Activated naive CD4-positive, alpha-beta T cell treated with anti-CD3 and anti-CD28 coated beads for 36 hours (primary cell): Measurements from ENCODE around the gene TTLL12. TPM values are rescaled to one million over a fixed set of nuclear protein-coding genes. Genes with fewer than 3 reads are reported as not detected.

Experiments
- CTCF ChIA-PET: fragments of 350-600 bp; sonication (Branson Sonifier 250); formaldehyde crosslinking; loops from one replicate; lab custom pipeline; 2021; ENCODE audit warnings: antibody characterized with exemption; lab: Charles Lee
- DNase-seq: peaks from one replicate; pipeline ENCODE4 v3.0.0-alpha.2; 2020
- H3K27ac Mint-ChIP-seq: one replicate; pipeline ENCODE4 v1.8.0; 2021; ENCODE audit warnings: mild to moderate bottlenecking, mixed read lengths
- H3K27me3 Mint-ChIP-seq: one replicate; pipeline ENCODE4 v1.8.0; 2021; ENCODE audit warnings: low read depth, mixed read lengths
- H3K36me3 Mint-ChIP-seq: one replicate; pipeline ENCODE4 v1.8.0; 2021; ENCODE audit warnings: low read depth, mixed read lengths
- H3K4me1 Mint-ChIP-seq: one replicate; pipeline ENCODE4 v1.8.0; 2021; ENCODE audit warnings: low read depth, mixed read lengths
- H3K4me3 Mint-ChIP-seq: one replicate; pipeline ENCODE4 v1.8.0; 2021; ENCODE audit warnings: mild to moderate bottlenecking, moderate library complexity, mixed read lengths
- H3K9me3 Mint-ChIP-seq: one replicate; pipeline ENCODE4 v1.8.0; 2021; ENCODE audit warnings: mixed read lengths
- intact Hi-C: fragments of 100-400 bp; cut with micrococcal nuclease; formaldehyde crosslinking; loops from one replicate; pipeline ENCODE4 v1.15.1; 2023
- total RNA-seq, 2 experiments: library from RNA; stranded (reverse); gene quantifications; one replicate each; pipeline ENCODE4 v1.2.3, GENCODE V29; 2021

Gene TTLL12
- total RNA-seq, 2 experiments from 2014 or later = 63.1 to 64.6 TPM

GRCh38 chr22:43227239-43227630 is 40.3 kb upstream of the TTLL12 start:
- H3K4me1 Mint-ChIP-seq = peaks cover 2% of the 10 kb centered on the region
- no peak overlapping the region for H3K4me3 Mint-ChIP-seq
- no peak for DNase-seq
- no peak overlapping the region for H3K27ac Mint-ChIP-seq
- no peaks in the 10 kb centered on the region for H3K27me3 Mint-ChIP-seq
- CTCF ChIA-PET = no interaction called here
- no peaks in the 10 kb centered on the region for H3K36me3 Mint-ChIP-seq
- intact Hi-C loops = no loop called here
- no peaks in the 10 kb centered on the region for H3K9me3 Mint-ChIP-seq

- no peak overlapping the region for H3K27ac Mint-ChIP-seq
These were observed 39.7 kb upstream of the TTLL12 start for GRCh38 chr22:43226377-43227238.

GRCh38 chr22:43225609-43226008 is 38.7 kb upstream of the TTLL12 start:
- Mint-ChIP-seq H3K27ac (no peak overlapping the region), H3K36me3 (no peaks in the 10 kb centered on the region), H3K4me3 (no peak overlapping the region), H3K9me3 (no peaks in the 10 kb centered on the region), H3K27me3 (no peaks in the 10 kb centered on the region), H3K4me1 (no peaks in the 10 kb centered on the region)
- no peak for DNase-seq
- CTCF ChIA-PET = interaction anchor here (0.9 to 1.9 kb wide), 2 partner anchors 9 to 121 kb away, joined by 3 to 8 read pairs; no protein-coding TSS in a partner anchor
- intact Hi-C loops = no loop called here

More at GRCh38 chr22:43226377-43227238, 39.7 kb upstream of the TTLL12 start:
- intact Hi-C loops = no loop called here
- CTCF ChIA-PET = interaction anchor here (0.6 to 1.9 kb wide), 3 partner anchors 113 to 277 kb away, joined by 3 to 8 read pairs (median 3); no protein-coding TSS in a partner anchor
- peaks cover 2% of the 10 kb centered on the region for H3K4me1 Mint-ChIP-seq
- H3K27me3 Mint-ChIP-seq = no peaks in the 10 kb centered on the region
- no peaks in the 10 kb centered on the region for H3K36me3 Mint-ChIP-seq
- no peaks in the 10 kb centered on the region for H3K9me3 Mint-ChIP-seq
- no peak overlapping the region for H3K4me3 Mint-ChIP-seq
- no peak for DNase-seq

- Mint-ChIP-seq H3K4me3 (no peak overlapping the region), H3K27ac (no peak overlapping the region), H3K36me3 (no peaks in the 10 kb centered on the region), H3K27me3 (no peaks in the 10 kb centered on the region), H3K9me3 (no peaks in the 10 kb centered on the region), H3K4me1 (no peaks in the 10 kb centered on the region)
- intact Hi-C loops = no loop called here
- CTCF ChIA-PET = interaction anchor here (1.5 kb wide), 1 partner anchor 9 kb away, joined by 4 read pairs; no protein-coding TSS in a partner anchor
- no peak for DNase-seq
These were observed 36.1 kb upstream of the TTLL12 start for GRCh38 chr22:43222987-43223386.

GRCh38 chr22:43222262-43222661 is 35.3 kb upstream of the TTLL12 start:
- intact Hi-C loops = no loop called here
- H3K4me1 Mint-ChIP-seq = no peaks in the 10 kb centered on the region
- CTCF ChIA-PET = interaction anchor here (1.5 kb wide), 1 partner anchor 10 kb away, joined by 4 read pairs; no protein-coding TSS in a partner anchor
- no peaks in the 10 kb centered on the region for H3K9me3 Mint-ChIP-seq
- H3K4me3 Mint-ChIP-seq = no peak overlapping the region
- H3K27me3 Mint-ChIP-seq = no peaks in the 10 kb centered on the region
- DNase-seq = no peak
- no peaks in the 10 kb centered on the region for H3K36me3 Mint-ChIP-seq
- no peak overlapping the region for H3K27ac Mint-ChIP-seq

- DNase-seq = no peak
- H3K36me3 Mint-ChIP-seq = no peaks in the 10 kb centered on the region
- no peak overlapping the region for H3K4me3 Mint-ChIP-seq
- intact Hi-C loops = no loop called here
- CTCF ChIA-PET = no interaction called here
- H3K9me3 Mint-ChIP-seq = no peaks in the 10 kb centered on the region
- no peaks in the 10 kb centered on the region for H3K4me1 Mint-ChIP-seq
- H3K27me3 Mint-ChIP-seq = no peaks in the 10 kb centered on the region
- H3K27ac Mint-ChIP-seq = no peak overlapping the region
These were observed 33.9 kb upstream of the TTLL12 start for GRCh38 chr22:43220625-43221380.

- Mint-ChIP-seq H3K9me3 (no peaks in the 10 kb centered on the region), H3K4me3 (no peak overlapping the region), H3K4me1 (no peaks in the 10 kb centered on the region), H3K36me3 (no peaks in the 10 kb centered on the region), H3K27me3 (no peaks in the 10 kb centered on the region), H3K27ac (no peak overlapping the region)
- intact Hi-C loops = no loop called here
- no peak for DNase-seq
- CTCF ChIA-PET = interaction anchor here (0.7 kb wide), 1 partner anchor 51 kb away, joined by 3 read pairs; no protein-coding TSS in a partner anchor
These were observed 31.9 kb upstream of the TTLL12 start for GRCh38 chr22:43218786-43219185.

GRCh38 chr22:43217285-43218030 is 30.5 kb upstream of the TTLL12 start:
- DNase-seq = no peak
- CTCF ChIA-PET = no interaction called here
- H3K4me1 Mint-ChIP-seq = no peaks in the 10 kb centered on the region
- H3K9me3 Mint-ChIP-seq = no peaks in the 10 kb centered on the region
- H3K27ac Mint-ChIP-seq = peak overlapping the region; percentile 36
- intact Hi-C loops = no loop called here
- no peaks in the 10 kb centered on the region for H3K36me3 Mint-ChIP-seq
- H3K27me3 Mint-ChIP-seq = no peaks in the 10 kb centered on the region
- no peak overlapping the region for H3K4me3 Mint-ChIP-seq

GRCh38 chr22:43216738-43217137 is 29.8 kb upstream of the TTLL12 start:
- H3K4me1 Mint-ChIP-seq = no peaks in the 10 kb centered on the region
- H3K27me3 Mint-ChIP-seq = no peaks in the 10 kb centered on the region
- H3K4me3 Mint-ChIP-seq = no peak overlapping the region
- H3K36me3 Mint-ChIP-seq = no peaks in the 10 kb centered on the region
- CTCF ChIA-PET = interaction anchor here (1.1 kb wide), 1 partner anchor 9 kb away, joined by 3 read pairs; no protein-coding TSS in a partner anchor
- DNase-seq = no peak
- H3K9me3 Mint-ChIP-seq = no peaks in the 10 kb centered on the region
- H3K27ac Mint-ChIP-seq = no peak overlapping the region
- intact Hi-C loops = no loop called here

- no peaks in the 10 kb centered on the region for H3K36me3 Mint-ChIP-seq
- H3K9me3 Mint-ChIP-seq = no peaks in the 10 kb centered on the region
- no peak overlapping the region for H3K4me3 Mint-ChIP-seq
- CTCF ChIA-PET = no interaction called here
- intact Hi-C loops = no loop called here
- H3K27me3 Mint-ChIP-seq = no peaks in the 10 kb centered on the region
- no peak for DNase-seq
- H3K4me1 Mint-ChIP-seq = no peaks in the 10 kb centered on the region
- no peak overlapping the region for H3K27ac Mint-ChIP-seq
These were observed 27.0 kb upstream of the TTLL12 start for GRCh38 chr22:43213962-43214361.

GRCh38 chr22:43213051-43213450 is 26.1 kb upstream of the TTLL12 start:
- no peaks in the 10 kb centered on the region for H3K36me3 Mint-ChIP-seq
- H3K4me3 Mint-ChIP-seq = no peak overlapping the region
- H3K9me3 Mint-ChIP-seq = no peaks in the 10 kb centered on the region
- intact Hi-C loops = no loop called here
- H3K4me1 Mint-ChIP-seq = no peaks in the 10 kb centered on the region
- H3K27ac Mint-ChIP-seq = no peak overlapping the region
- DNase-seq = no peak
- H3K27me3 Mint-ChIP-seq = no peaks in the 10 kb centered on the region
- CTCF ChIA-PET = no interaction called here

- CTCF ChIA-PET = no interaction called here
- no peak overlapping the region for H3K4me3 Mint-ChIP-seq
- DNase-seq = no peak
- H3K27ac Mint-ChIP-seq = no peak overlapping the region
- intact Hi-C loops = no loop called here
- H3K27me3 Mint-ChIP-seq = no peaks in the 10 kb centered on the region
- no peaks in the 10 kb centered on the region for H3K36me3 Mint-ChIP-seq
- no peaks in the 10 kb centered on the region for H3K9me3 Mint-ChIP-seq
- H3K4me1 Mint-ChIP-seq = peaks cover under 1% of the 10 kb centered on the region
These were observed 25.6 kb upstream of the TTLL12 start for GRCh38 chr22:43212434-43212952.
